ENCODE measurements around the gene PPM1B.

GRCh38 chr2:44184106-44184505 is 15.4 kb downstream of the PPM1B start:
- TF ChIP-seq BHLHE40 (IDR thresholded peaks at IDR 0.05; ENCODE audit: low read depth, low read length): no peak
- TF ChIP-seq CTCF (conservative IDR thresholded peaks at IDR 0.05; ENCODE audit: low read depth, low read length): no peak
- TF ChIP-seq RAD21 (IDR thresholded peaks at IDR 0.05; ENCODE audit: low read length): no peak
- TF ChIP-seq FOS (IDR thresholded peaks at IDR 0.05; ENCODE audit: low read depth, low read length): no peak
- no peak for TF ChIP-seq USF2 (IDR thresholded peaks at IDR 0.05; ENCODE audit: low read depth, low read length)
- no peak for TF ChIP-seq POLR2A (IDR thresholded peaks at IDR 0.05; ENCODE audit: low read depth, low read length)
- TF ChIP-seq MAFK (IDR thresholded peaks at IDR 0.05; ENCODE audit: low read depth, low read length): no peak
- TF ChIP-seq ELK1 (IDR thresholded peaks at IDR 0.05; ENCODE audit: borderline replicate concordance, low read depth, low read length): no peak
- no peak for TF ChIP-seq RFX5 (IDR thresholded peaks at IDR 0.05; ENCODE audit: low read depth, low read length)

Measured in IMR-90 (cell line).